GM19455 (cell line): ENCODE results near the gene FAM118A.
"Not testable (repeated sequence)": the region's sequence is repeated elsewhere in the genome, so short reads cannot be mapped to it uniquely, and the experiment has no call there.

ENCODE experiments used
- ATAC-seq: cut with Tn5 transposase; IDR thresholded peaks from one replicate; pipeline ENCODE4 v1.9.1; 2021; ENCODE audit not compliant: unreplicated experiment

Gene FAM118A

GRCh38 chr22:45281010-45281409, 28.7 kb upstream of the FAM118A start:
- no peak for ATAC-seq

- ATAC-seq: no peak
Measured at GRCh38 chr22:45284705-45285262, 24.9 kb upstream of the FAM118A start, which contains the start of gene UPK3A. TSS of gene UPK3A (plus strand) at chr22:45284949. CDS start at chr22:45285014, 65 bp downstream.

DNA sequence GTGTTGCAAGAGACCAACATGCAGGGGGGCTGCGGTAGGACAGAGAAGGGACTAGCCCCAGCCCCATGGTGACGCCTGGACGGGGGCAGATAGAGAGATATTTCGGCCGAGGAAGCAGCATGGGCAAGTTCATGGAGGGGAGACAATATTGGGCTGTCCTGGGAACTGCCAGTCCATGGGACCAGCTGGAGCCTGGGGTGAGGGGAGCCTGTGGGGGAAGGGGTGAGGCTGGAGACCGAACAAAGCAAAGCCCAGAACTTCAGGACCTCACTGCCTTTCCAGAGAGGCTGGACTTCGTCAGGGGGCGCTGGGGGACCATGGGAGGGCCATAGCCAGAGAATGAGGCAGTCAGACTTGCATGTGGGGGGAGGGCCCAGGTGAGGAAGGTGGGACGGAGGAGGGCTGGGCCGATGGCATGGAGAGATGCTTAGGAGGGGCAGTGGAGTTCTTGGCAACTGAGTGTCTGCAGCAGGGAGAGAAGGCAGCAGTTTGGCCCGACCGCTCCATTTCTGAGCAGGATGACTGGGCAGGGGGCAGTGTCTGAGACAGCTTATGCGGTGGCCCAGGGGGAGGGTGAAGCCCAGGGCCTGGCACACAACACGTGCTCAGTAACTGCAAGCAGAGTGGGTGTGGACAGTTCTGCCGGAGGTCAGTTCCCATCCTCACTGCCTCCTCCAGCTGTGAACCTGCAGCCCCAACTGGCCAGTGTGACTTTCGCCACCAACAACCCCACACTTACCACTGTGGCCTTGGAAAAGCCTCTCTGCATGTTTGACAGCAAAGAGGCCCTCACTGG, 24.3 kb upstream of the FAM118A start:
- no peak for ATAC-seq

DNA sequence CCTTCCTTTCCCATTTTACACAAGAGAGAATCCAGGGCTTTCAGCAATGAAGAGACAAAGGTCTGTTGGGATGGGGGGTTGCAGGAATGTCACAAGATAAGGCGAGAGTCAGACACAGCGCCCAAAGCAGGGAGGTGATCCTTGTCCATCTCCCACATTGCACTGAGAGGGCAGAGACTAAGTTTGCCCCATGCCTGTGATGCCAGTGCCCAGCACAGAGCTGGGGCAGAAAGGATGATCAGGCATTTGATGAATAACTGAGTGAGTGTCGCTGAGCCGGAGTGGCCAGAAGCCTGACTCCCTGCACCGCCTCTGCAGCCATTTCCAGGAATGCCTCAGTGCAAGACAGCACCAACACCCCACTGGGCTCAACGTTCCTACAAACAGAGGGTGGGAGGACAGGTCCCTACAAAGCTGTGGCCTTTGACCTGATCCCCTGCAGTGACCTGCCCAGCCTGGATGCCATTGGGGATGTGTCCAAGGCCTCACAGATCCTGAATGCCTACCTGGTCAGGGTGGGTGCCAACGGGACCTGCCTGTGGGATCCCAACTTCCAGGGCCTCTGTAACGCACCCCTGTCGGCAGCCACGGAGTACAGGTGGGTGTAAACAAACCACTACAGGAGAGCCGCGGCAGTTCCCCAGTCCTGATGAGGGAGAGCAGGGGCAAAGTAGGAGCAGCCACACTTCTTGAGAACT, 22.7 kb upstream of the FAM118A start:
- no peak for ATAC-seq

- ATAC-seq: no peak
Measured at GRCh38 chr22:45290410-45290936, 19.3 kb upstream of the FAM118A start.

DNA sequence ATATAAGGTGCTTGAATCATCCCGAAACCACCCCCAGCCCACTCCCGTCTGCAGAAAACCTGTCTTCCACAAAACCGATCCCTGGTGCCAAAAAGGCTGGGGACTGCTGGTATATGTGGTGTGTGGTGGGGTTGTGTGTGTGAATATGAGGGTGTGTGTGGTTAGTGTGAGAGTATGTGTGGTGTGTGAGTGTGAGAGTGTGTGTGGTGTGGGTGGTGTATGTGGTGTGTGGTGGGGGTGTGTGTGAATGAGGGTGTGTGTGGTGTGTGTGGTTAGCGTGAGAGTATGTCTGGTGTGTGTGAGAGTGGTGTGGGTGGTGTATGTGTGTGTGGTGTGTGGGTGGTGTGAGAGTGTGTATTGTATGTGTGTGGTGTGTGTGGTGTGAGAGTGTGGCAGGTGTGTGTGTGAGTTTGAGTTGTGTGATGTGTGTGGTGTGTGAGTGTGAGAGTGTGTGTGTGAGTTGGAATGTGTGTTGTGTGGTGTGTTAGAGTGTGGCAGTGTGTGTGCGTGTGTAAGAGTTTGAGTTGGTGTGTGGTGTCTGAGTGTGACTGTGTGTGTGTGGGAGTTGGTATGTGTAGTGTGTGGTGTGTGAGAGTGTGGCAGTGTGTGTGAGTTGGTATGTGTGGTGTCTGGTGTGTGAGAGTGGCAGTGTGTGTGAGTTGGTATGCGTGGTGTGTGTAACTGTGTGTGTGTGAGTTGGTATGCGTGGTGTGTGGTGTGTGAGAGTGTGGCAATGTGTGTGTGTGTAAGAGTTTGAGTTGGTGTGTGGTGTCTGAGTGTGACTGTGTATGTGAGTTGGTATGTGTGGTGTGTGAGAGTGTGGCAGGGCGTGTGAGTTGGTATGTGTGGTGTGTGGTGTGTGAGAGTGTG, 18.4 kb upstream of the FAM118A start:
- ATAC-seq: no peak

DNA sequence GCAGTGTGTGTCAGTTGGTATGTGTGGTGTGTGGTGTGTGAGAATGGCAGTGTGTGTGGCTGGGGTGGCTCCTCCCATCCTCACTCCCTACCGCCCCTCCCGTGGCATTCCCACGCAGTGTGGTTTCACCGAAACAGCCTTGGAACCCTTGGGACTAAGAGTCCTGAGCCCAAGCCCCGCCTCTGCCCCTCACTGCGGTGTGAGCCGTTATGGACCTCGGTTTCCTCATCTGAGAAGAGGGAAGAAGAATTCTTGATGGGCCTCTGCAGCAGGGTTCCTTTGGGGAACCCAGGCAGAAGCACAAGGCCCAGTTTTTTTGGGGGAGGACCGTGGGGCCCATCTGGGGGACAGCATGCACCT, 17.8 kb upstream of the FAM118A start:
- ATAC-seq: no peak

GRCh38 chr22:45292731-45293442, 16.8 kb upstream of the FAM118A start:
- ATAC-seq: no peak

DNA sequence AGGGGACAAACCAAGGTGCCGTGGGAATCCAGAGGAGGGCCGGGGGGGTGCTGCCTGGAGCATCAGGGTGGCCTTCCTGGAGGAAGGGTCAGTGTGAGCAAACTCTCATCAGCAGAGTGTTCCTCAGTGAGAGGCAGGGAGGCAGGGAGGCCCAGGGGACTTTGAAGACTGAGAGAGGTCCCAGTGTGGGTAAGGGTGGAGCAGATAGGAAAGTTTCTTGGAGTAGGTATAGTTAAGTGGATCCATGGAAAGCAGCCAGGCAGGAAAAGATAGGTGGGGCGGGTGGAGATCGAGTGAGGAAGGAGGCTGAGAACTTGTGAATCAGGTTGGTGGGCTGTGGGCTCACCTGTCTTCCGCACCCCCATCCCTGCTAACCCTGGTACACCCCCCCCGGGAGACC, 15.7 kb upstream of the FAM118A start:
- ATAC-seq: no peak

DNA sequence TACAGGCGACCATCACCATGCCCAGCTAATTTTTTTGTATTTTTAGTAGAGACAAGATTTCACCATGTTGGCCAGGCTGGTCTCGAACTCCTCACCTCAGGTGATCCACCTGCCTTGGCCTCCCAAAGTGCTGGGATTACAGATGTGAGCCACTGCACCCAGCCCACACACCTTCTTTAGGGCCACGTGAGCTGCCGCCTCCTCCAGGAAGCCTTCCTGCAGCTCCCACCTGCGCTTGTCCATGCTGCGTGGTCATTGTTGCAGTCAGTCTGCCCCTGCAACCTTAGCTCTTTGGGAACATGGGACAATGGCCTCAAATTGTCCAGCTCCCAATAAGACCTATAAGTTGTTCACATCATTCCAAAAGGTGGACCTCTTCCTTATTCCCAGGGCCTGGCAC, 14.7 kb upstream of the FAM118A start:
- ATAC-seq: not testable (repeated sequence)

GRCh38 chr22:45295492-45295891, 14.2 kb upstream of the FAM118A start:
- no peak for ATAC-seq

GRCh38 chr22:45296628-45297297, 13.0 kb upstream of the FAM118A start:
- ATAC-seq: no peak

GRCh38 chr22:45298934-45299505, 10.7 kb upstream of the FAM118A start:
- ATAC-seq: no peak

- no peak for ATAC-seq
Measured at GRCh38 chr22:45302751-45303150, 7.0 kb upstream of the FAM118A start.

GRCh38 chr22:45303181-45303580, 6.6 kb upstream of the FAM118A start:
- ATAC-seq: no peak

GRCh38 chr22:45304971-45305370, 4.8 kb upstream of the FAM118A start:
- ATAC-seq: no peak

- ATAC-seq: no peak
Measured at GRCh38 chr22:45305456-45306075, 4.2 kb upstream of the FAM118A start.

GRCh38 chr22:45306139-45306538, 3.6 kb upstream of the FAM118A start:
- no peak for ATAC-seq

DNA sequence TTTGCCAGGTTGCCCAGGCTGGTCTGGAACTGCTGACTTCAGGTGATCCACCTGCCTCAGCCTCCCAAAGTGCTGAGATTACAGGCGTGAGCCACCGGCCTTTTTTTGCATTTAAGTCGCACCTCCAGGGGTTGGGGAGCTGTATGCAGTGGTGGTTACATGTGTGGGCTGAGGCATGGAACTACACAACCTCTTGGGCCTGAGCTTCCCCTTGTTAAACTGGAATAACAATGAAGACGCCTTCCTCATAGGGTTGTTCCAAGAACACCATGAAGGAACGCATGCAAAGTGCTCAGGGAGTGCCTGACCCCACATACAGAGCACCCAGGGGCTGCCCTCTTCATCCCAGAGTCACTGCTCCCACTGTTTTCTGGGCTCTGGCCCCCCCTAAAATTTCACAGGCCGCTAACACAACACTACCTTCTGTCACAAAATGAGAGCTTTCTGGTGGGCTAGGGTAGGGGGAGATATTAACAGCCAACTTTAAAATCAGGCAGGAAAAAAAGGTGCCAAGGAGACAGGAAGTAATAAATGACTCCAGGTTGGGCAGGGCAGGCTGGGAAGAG, 1.3 kb upstream of the FAM118A start:
- ATAC-seq: no peak
